NB4 (cell line): Measurements from ENCODE around the gene PELI2.

Experiments
- DNase-seq: peaks from one replicate; pipeline ENCODE4 v3.0.0; 2010; ENCODE audit warnings: low read depth
- H3K4me3 ChIP-seq: one replicate; pipeline ENCODE4 v1.5.1; 2011; ENCODE audit warnings: mild to moderate bottlenecking, low read depth, low read length, moderate library complexity
- CTCF ChIP-seq: IDR thresholded peaks from one replicate; pipeline ENCODE4 v1.5.1; 2012; ENCODE audit warnings: low read depth, low read length
- MAX ChIP-seq: IDR thresholded peaks from 2 replicates; pipeline ENCODE4 v1.6.1; 2011; ENCODE audit warnings: low read depth, low read length
- MYC ChIP-seq: IDR thresholded peaks from 2 replicates; pipeline ENCODE4 v1.6.1; 2011; ENCODE audit warnings: low read depth, low read length
- POLR2A ChIP-seq: IDR thresholded peaks from 2 replicates; pipeline ENCODE4 v1.6.1; 2011; ENCODE audit warnings: mild to moderate bottlenecking; ENCODE audit not compliant: insufficient read length; ENCODE audit errors: extremely low read depth

The PELI2 gene

GRCh38 chr14:56135668-56136067 is 17.5 kb downstream of the PELI2 start:
- TF ChIP-seq MAX (no peak), POLR2A (no peak), CTCF (no peak), MYC (no peak)
- no peak overlapping the region for H3K4me3 ChIP-seq
- DNase-seq = no peak

- no peak for TF ChIP-seq MYC
- no peak for TF ChIP-seq POLR2A
- TF ChIP-seq MAX = no peak
- no peak for TF ChIP-seq CTCF
- no peak overlapping the region for H3K4me3 ChIP-seq
- no peak for DNase-seq
Measured at GRCh38 chr14:56136571-56137452, 18.6 kb downstream of the PELI2 start.

GRCh38 chr14:56137453-56137807 is 19.2 kb downstream of the PELI2 start:
- TF ChIP-seq MYC (no peak), MAX (no peak), POLR2A (no peak), CTCF (no peak)
- no peak for DNase-seq
- no peak overlapping the region for H3K4me3 ChIP-seq

- no peak for DNase-seq
- H3K4me3 ChIP-seq = no peak overlapping the region
- TF ChIP-seq MAX (no peak), CTCF (no peak), MYC (no peak), POLR2A (no peak)
Measured at GRCh38 chr14:56137849-56138248, 19.6 kb downstream of the PELI2 start.

GRCh38 chr14:56138928-56139327 is 20.7 kb downstream of the PELI2 start:
- no peak for TF ChIP-seq MYC
- TF ChIP-seq POLR2A = no peak
- TF ChIP-seq MAX = no peak
- no peak overlapping the region for H3K4me3 ChIP-seq
- DNase-seq = no peak

- no peak for TF ChIP-seq MAX
- TF ChIP-seq MYC = no peak
- no peak overlapping the region for H3K4me3 ChIP-seq
- no peak for DNase-seq
Measured at GRCh38 chr14:56142314-56142713, 24.1 kb downstream of the PELI2 start.
